Progenitor cell of endocrine pancreas (in vitro differentiated cells): ENCODE data around the gene SKIDA1. TPM values are rescaled to one million over a fixed set of nuclear protein-coding genes. Genes with fewer than 3 reads are reported as not detected.

Experiments used
- DNase-seq: peaks from one replicate; pipeline ENCODE4 v3.0.0; 2021; ENCODE audit warnings: low spot score; ENCODE audit not compliant: unreplicated experiment
- H3K27ac Mint-ChIP-seq: 2 replicates; pipeline ENCODE4 v1.8.0; 2021; ENCODE audit warnings: mild to moderate bottlenecking, moderate library complexity, mixed read lengths
- H3K27me3 Mint-ChIP-seq: 2 replicates; pipeline ENCODE4 v1.8.0; 2021; ENCODE audit warnings: mixed read lengths
- H3K36me3 Mint-ChIP-seq: 2 replicates; pipeline ENCODE4 v1.8.0; 2022; ENCODE audit warnings: mixed read lengths; ENCODE audit not compliant: insufficient read depth
- H3K4me1 Mint-ChIP-seq: 2 replicates; pipeline ENCODE4 v1.8.0; 2021; ENCODE audit warnings: low read depth, mixed read lengths
- H3K4me3 Mint-ChIP-seq: 2 replicates; pipeline ENCODE4 v1.8.0; 2021; ENCODE audit warnings: low read depth, mild to moderate bottlenecking, moderate library complexity, mixed read lengths
- H3K9me3 Mint-ChIP-seq: 2 replicates; pipeline ENCODE4 v1.8.0; 2021; ENCODE audit warnings: low read depth, mixed read lengths
- CTCF ChIP-seq: fragments of 200-600 bp; sonication (generic); IDR thresholded peaks from one replicate; pipeline ENCODE4 v1.5.0; 2021; ENCODE audit warnings: antibody characterized with exemption, mild to moderate bottlenecking; ENCODE audit not compliant: unreplicated experiment
- total RNA-seq: library from RNA; stranded (reverse); gene quantifications from 2 replicates; pipeline ENCODE4 v1.2.1, GENCODE V29; 2021

The SKIDA1 gene
- total RNA-seq, 1 donor from 2014 or later, result 15.3 TPM

DNA sequence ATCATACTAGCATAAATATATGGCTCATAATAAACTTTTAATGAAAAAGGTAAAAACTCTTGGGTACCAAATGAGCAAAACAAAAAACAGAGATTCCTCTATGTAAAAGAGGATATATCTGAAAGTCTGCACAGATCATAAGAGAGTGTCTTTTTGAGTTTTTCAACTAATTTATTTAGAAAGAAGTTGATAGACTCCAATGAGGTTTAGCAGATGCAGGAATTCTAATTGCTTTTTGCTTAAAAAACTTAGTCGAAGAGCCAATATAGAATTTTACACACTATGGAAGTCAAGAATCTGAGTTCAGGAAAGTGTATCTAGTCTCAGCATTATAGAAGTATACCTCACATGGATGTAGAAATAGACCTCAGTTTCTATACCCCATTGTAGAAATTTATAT is 5.2 kb upstream of the SKIDA1 start:
- Mint-ChIP-seq H3K27ac (no peak overlapping the region), H3K27me3 (no peaks in the 10 kb centered on the region), H3K4me3 (no peak overlapping the region), H3K9me3 (no peaks in the 10 kb centered on the region), H3K4me1 (peaks cover 34% of the 10 kb centered on the region), H3K36me3 (no peaks in the 10 kb centered on the region)
- no peak for DNase-seq
- no peak for TF ChIP-seq CTCF

GRCh38 chr10:21530168-21530567 is 4.7 kb upstream of the SKIDA1 start:
- no peak for TF ChIP-seq CTCF
- Mint-ChIP-seq H3K27me3 (no peaks in the 10 kb centered on the region), H3K4me1 (peaks cover 31% of the 10 kb centered on the region), H3K27ac (no peak overlapping the region), H3K9me3 (no peaks in the 10 kb centered on the region), H3K4me3 (no peak overlapping the region), H3K36me3 (no peaks in the 10 kb centered on the region)
- no peak for DNase-seq

DNA sequence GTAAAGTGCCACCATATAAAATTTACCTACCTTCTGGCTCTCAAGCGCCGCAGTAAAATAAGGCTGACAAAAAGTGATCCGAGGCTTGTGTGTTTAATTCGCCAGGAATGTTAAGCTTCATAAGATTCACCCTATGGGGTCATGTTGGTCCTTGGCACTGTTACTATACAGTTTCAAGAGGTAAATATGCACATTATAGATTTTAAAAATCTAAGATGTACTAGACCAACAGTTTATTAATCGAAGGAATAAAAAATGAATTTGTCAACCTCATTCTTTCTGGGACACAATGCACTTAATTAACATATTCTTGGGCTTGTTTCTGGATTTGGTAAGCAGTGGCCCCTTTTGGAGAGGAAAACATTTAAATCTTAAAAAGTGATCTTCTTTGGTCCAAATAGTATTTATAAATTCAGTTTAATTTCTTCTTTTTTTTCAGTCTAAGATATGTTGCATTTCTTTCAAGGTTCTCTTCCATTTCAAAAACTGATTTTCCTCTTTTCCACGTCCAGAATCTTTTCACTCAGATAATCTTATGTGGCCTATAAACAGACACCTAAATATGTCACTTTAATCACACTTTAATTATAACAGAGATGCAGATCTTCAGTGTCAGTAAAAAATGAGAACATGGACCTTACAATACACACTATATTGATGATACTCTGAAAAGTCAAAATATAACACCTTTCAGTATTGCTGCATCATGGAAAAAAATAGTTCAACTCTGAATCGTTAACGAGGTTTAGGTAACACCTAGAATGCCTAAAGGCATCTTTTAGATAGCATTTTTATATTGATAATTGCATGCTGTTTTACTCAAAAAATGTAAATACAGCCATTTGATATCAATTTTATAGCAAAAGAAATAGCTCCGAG is 3.8 kb upstream of the SKIDA1 start:
- Mint-ChIP-seq H3K4me3 (peak overlapping the region; percentile 78), H3K27me3 (no peaks in the 10 kb centered on the region), H3K9me3 (no peaks in the 10 kb centered on the region), H3K4me1 (peaks cover 36% of the 10 kb centered on the region), H3K36me3 (no peaks in the 10 kb centered on the region), H3K27ac (peak overlapping the region; percentile 91)
- DNase-seq, result no peak
- no peak for TF ChIP-seq CTCF

- Mint-ChIP-seq H3K36me3 (no peaks in the 10 kb centered on the region), H3K27ac (peak overlapping the region; percentile 91), H3K27me3 (no peaks in the 10 kb centered on the region), H3K4me1 (peaks cover 38% of the 10 kb centered on the region), H3K4me3 (peak overlapping the region; percentile 78), H3K9me3 (no peaks in the 10 kb centered on the region)
- DNase-seq, result no peak
- no peak for TF ChIP-seq CTCF
Measured at GRCh38 chr10:21528236-21529031, 3.0 kb upstream of the SKIDA1 start.

DNA sequence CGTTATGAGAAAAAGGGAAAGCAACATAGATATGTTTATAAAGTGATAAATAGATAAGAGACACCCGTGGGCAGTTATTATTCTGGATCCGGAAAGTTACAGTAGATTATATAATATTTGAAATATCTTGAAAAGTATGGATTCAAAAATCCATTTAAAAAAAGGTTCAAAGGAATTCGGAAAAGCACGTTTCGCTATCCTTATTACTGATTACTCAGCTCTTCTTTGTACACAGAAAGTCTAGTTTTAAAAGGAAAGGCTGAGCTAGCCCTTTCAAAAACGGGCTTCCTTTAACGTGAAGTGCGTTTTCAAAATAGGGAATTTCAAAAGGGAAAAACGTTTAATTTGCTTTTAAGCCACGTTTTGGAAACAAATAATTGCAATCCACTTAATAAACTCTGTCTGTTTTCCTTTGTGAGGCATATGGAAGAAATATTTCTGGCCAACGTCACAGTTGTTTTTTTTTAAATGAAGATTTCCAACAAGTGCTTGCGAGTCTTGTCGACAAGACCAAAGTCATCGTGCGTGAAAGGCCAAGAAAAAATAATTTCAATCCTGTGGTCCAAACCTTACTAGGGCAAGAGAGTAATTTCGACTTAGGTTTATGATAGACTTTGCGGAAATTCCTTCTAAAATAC is 2.2 kb upstream of the SKIDA1 start:
- no peaks in the 10 kb centered on the region for H3K9me3 Mint-ChIP-seq

More for the DNA sequence above, 2.2 kb upstream of the SKIDA1 start:
- Mint-ChIP-seq H3K27ac (peak overlapping the region; percentile 91), H3K4me1 (peaks cover 37% of the 10 kb centered on the region), H3K36me3 (no peaks in the 10 kb centered on the region), H3K27me3 (no peaks in the 10 kb centered on the region), H3K4me3 (peak overlapping the region; percentile 78)
- no peak for TF ChIP-seq CTCF
- no peak for DNase-seq
